Measurements from ENCODE around the gene ADRA2A. TPM values are rescaled to one million over a fixed set of nuclear protein-coding genes. Genes with fewer than 3 reads are reported as not detected.

Gene ADRA2A
- total RNA-seq (2013; cell fraction: nucleolus; rRNA removed), result not detected in 2 replicates
- total RNA-seq (2014; rRNA removed), result not detected in 2 replicates
- total RNA-seq (2014; rRNA removed; fragmentation: Illumina TruSeq; extraction: Trizol), result not detected in 2 replicates
- 0.08 TPM in 1 of 2 replicates, not detected in the other for total RNA-seq (2021)
- polyA plus RNA-seq (2011; ENCODE audit: low read depth), result not detected
- polyA plus RNA-seq (2011; rRNA removed), result not detected in 2 replicates
- polyA plus RNA-seq (2011; cell fraction: cytosol; rRNA removed), result 0.02 TPM in 1 of 2 replicates, not detected in the other
- 0.04 TPM in 2 replicates for polyA plus RNA-seq (2011; cell fraction: nucleus; rRNA removed)
- 0.07 TPM in 1 of 2 replicates, not detected in the other for polyA plus RNA-seq (2012)
- polyA plus RNA-seq (2014; fragmentation: Illumina TruSeq; extraction: Trizol), result not detected in 2 replicates
- not detected for polyA plus RNA-seq (2014; fragmentation: Nextera tagmentation; extraction: Ambion mirVana)
- polyA plus RNA-seq (2014; rRNA removed), result not detected in 2 replicates
- polyA plus RNA-seq (2016; fragmentation: Nextera tagmentation; extraction: Ambion mirVana), result not detected
- polyA minus RNA-seq (2011; rRNA and poly(A)+ RNA removed), result not detected in 2 replicates
- polyA minus RNA-seq (2011; cell fraction: cytosol; rRNA and poly(A)+ RNA removed), result not detected in 2 replicates
- 0.10 and 0.12 TPM in 2 replicates for polyA minus RNA-seq (2011; cell fraction: nucleus; rRNA and poly(A)+ RNA removed)
- percentile 14 among the genes with signal in this experiment for Bru-seq, nascent RNA
- percentile 51 among the genes with signal in this experiment for BruChase-seq, experiment 1, labeled RNA remaining after a 6-hour chase
- percentile 51 among the genes with signal in this experiment for BruChase-seq, experiment 2, labeled RNA remaining after a 2-hour chase
- long read RNA-seq, experiment 1, result 0 reads
- long read RNA-seq, experiment 2, result 0 reads

DNA sequence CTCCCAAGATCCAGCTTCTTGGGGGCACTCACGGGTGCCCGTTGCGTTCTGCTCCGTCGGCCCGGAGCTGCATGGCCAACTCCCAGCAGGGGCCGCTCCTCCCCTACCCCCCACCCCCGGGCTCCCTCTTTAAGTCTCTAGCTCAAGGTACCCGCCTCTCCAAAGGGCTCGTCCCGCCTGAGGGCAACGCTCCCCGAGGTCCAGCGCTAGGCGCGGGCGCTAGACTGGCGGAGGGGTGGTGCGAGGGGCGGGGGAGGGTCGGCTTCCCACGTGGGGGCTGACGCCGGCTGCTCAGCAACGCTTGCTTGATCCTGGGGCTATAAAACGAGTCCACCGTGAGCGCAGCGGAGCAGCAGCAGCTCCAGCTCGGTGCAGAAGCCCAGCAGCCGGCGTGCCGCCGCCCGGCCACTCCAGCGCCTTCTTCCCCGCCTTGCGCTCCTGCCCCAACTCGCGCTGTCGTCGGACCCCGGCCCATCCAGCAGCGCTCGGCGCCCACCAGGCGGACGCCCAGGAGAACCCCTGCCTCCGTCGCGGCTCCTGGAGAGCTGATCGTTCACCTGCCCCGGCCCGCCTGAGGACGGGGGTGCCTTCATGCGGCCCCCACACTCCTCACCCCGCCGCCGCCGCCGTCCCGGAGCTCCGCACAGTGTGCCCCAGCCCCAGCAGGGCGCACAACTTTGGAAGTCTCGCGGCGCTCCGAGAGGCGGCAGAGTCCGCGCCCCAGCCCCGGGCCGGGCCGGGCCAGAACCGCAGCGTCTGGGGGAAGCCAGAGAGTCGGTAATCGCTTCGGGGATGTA lies at the start of gene ADRA2A:
ADRA2A (plus strand) TSS at position 348 of the 797 bp plus-strand sequence. CDS start 968 bp downstream, outside the sequence.
- in situ Hi-C loops (cut with MboI) (no loop called here), intact Hi-C loops (cut with micrococcal nuclease; ENCODE audit: unreplicated experiment) (loop anchor here (5.0 to 10.0 kb wide), 2 partner anchors 332 to 520 kb away; no protein-coding TSS in a partner anchor)
- FAIRE-seq (no peak), ATAC-seq (peak; percentile 58), DNase-seq (ENCODE audit: low read depth, low spot score) (no peak)
- POLR2A ChIA-PET, result no interaction called here
- Histone ChIP-seq H3K9ac (ENCODE audit: control insufficient read depth, insufficient read depth, low read length) (no peak within 1 kb of the TSS), H4K20me1 (ENCODE audit: control insufficient read depth, insufficient read depth) (no peaks in the 10 kb centered on the region), H2AFZ (ENCODE audit: control insufficient read depth, low read depth, low read length) (peak within 1 kb of the TSS; percentile 46; the same call in 1 of the 2 replicates), H3K4me1 (ENCODE audit: control insufficient read depth, insufficient read depth, low read length) (no peaks in the 10 kb centered on the region), H3K27me3 (replicated peaks in 1 of 2; ENCODE audit: control insufficient read depth in 2 of 2, insufficient read depth in 2 of 2, low read length in 1 of 2) (peaks cover 10 to 23% of the 10 kb centered on the region in 2 experiments), H3K4me3 (peak within 1 kb of the TSS; percentile 45), H3K9me3 (replicated peaks; ENCODE audit: control insufficient read depth, insufficient read depth, low read length) (no peaks in the 10 kb centered on the region; the same call in 2 of the 3 replicates), H3K4me2 (ENCODE audit: control insufficient read depth, insufficient read depth) (peak within 1 kb of the TSS; percentile 83), H3K79me2 (ENCODE audit: control insufficient read depth, insufficient read depth, low read length) (no peaks in the 10 kb centered on the region), H3K27ac (ENCODE audit: control insufficient read depth, insufficient read depth) (no peak within 1 kb of the TSS), H3K36me3 (ENCODE audit: control insufficient read depth in 2 of 2, insufficient read depth in 2 of 2, low read length in 1 of 2) (no peaks in the 10 kb centered on the region)
- SMC1A ChIA-PET (ENCODE audit: uncharacterized antibody, unreplicated experiment), result interaction anchor here (1.7 kb wide), 2 partner anchors 244 to 522 kb away, joined by 3 to 4 read pairs; no protein-coding TSS in a partner anchor
- RAD21 ChIA-PET (ENCODE audit: unreplicated experiment), result interaction anchor here (0.6 to 1.0 kb wide), 2 partner anchors 268 to 1704 kb away, joined by 3 read pairs; no protein-coding TSS in a partner anchor
- no TSS peak for BruUV-seq (replicated peaks)
- TF ChIP-seq HDAC6 (IDR thresholded peaks at IDR 0.05; ENCODE audit: unreplicated experiment) (peak; percentile 27), NKRF (conservative IDR thresholded peaks at IDR 0.05) (no peak), TCF7 (IDR thresholded peaks at IDR 0.05; ENCODE audit: borderline replicate concordance) (no peak), MTA3 (IDR thresholded peaks at IDR 0.05; ENCODE audit: borderline replicate concordance, low read length) (no peak)
- CTCF ChIA-PET, result interaction anchor here (0.7 to 1.3 kb wide), 3 partner anchors 13 to 1060 kb away, joined by 3 to 4 read pairs (median 3); no protein-coding TSS in a partner anchor
- 21% methylated on average over 70 of the region's 79 CpGs for WGBS (ENCODE audit: insufficient coverage, insufficient replicate concordance, low lambda C conversion rate, missing lambda C conversion rate)

Data from GM12878 (cell line).